ENCODE results near the gene ZNF529.
"Not testable (repeated sequence)": the region's sequence is repeated elsewhere in the genome, so short reads cannot be mapped to it uniquely, and the experiment has no call there.

ZNF529 gene

GRCh38 chr19:36573020-36573894 is at the start of gene ZNF529:
TSS of gene ZNF529 (minus strand) at chr19:36573292. CDS start at chr19:36572346, 946 bp downstream.
- Mint-ChIP-seq H3K27ac (peak within 1 kb of the TSS; percentile 98), H3K4me1 (peaks cover 24% of the 10 kb centered on the region), H3K27me3 (no peaks in the 10 kb centered on the region), H3K36me3 (peaks cover 40% of the 10 kb centered on the region), H3K4me3 (peak within 1 kb of the TSS; percentile 92), H3K9me3 (no peaks in the 10 kb centered on the region)
- ATAC-seq (ENCODE audit: low read depth) (peak; percentile 88), DNase-seq (ENCODE audit: low spot score in 2 of 2) (peak; percentile 82 to 87)

DNA sequence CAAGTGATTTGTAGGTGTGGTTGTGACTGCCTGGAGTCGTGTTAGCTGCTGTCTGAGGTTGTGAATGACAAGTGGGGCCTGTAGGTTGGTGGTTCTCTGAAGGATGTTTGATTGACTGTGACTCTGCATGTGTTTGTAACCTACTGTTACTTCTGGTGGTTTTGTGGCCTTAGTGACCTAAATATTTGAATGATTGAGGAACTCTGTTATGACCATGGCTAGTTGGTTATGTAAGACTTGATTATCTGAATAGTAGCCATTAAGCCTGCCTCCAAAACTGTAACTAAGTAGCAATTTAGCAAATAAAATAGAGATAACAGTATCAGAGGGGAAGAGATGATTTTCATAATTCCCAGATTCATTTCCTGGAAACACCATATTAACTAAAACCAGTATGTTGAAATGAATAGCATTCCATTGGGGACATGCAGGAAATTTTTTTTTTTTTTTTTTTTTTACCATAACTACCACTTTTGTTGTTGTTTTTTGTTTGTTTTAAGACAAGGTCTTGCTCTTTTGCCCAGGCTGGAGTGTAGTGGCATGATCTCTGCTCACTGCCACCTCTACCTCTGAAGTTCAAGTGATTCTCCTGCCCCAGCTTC is 32.9 kb upstream of the ZNF529 start:
- ATAC-seq (ENCODE audit: low read depth): peak; percentile 22
- H3K9me3 Mint-ChIP-seq: peaks cover 6% of the 10 kb centered on the region
- peaks cover 15% of the 10 kb centered on the region for H3K4me1 Mint-ChIP-seq
- DNase-seq (ENCODE audit: low spot score in 2 of 2): no peak
- H3K4me3 Mint-ChIP-seq: peak overlapping the region; percentile 88
- no peaks in the 10 kb centered on the region for H3K27me3 Mint-ChIP-seq
- H3K27ac Mint-ChIP-seq: peak overlapping the region; percentile 96
- H3K36me3 Mint-ChIP-seq: peaks cover 32% of the 10 kb centered on the region

GRCh38 chr19:36605101-36605876 is 32.2 kb upstream of the ZNF529 start, which contains the start of gene ZNF382:
TSS of gene ZNF382 (plus strand) at chr19:36605313. CDS start at chr19:36609915, 4,602 bp downstream.
- Mint-ChIP-seq H3K27me3 (no peaks in the 10 kb centered on the region), H3K36me3 (peaks cover 27% of the 10 kb centered on the region), H3K9me3 (peaks cover 6% of the 10 kb centered on the region), H3K4me3 (peak within 1 kb of the TSS; percentile 88), H3K4me1 (peaks cover 15% of the 10 kb centered on the region), H3K27ac (peak within 1 kb of the TSS; percentile 96)
- peak; percentile 67 for ATAC-seq (ENCODE audit: low read depth)
- peak; percentile 82 to 84 for DNase-seq (ENCODE audit: low spot score in 2 of 2)

DNA sequence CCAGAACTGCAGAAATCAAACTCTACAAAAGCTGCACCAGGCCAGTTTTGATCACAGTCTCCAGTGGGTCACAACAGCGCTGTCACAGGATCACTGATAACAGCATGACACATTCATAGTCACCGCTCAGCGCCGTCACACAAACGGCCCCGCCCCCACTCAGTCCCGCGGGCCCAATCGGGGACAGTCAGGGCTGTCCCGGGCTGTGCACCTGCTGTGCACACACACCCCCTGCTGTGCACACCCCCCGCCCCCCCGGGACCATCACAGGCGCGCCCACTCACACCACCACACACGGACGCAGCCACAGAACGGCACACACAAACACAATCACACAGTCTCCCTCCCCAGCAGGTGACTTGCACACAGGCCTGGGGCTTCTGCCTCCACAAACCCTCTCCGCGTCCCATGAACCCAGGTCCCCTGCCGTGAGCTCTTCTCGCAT is 31.6 kb upstream of the ZNF529 start:
- peak; percentile 81 for ATAC-seq (ENCODE audit: low read depth)
- peaks cover 6% of the 10 kb centered on the region for H3K9me3 Mint-ChIP-seq
- H3K36me3 Mint-ChIP-seq: peaks cover 21% of the 10 kb centered on the region

GRCh38 chr19:36602681-36603080 is 29.6 kb upstream of the ZNF529 start:
- H3K27me3 Mint-ChIP-seq; ATAC-seq (ENCODE audit: low read depth); H3K9me3 Mint-ChIP-seq; H3K4me3 Mint-ChIP-seq; H3K36me3 Mint-ChIP-seq; DNase-seq (ENCODE audit: low spot score in 2 of 2): not testable (repeated sequence)
- H3K27ac Mint-ChIP-seq: peak overlapping the region; percentile 96
- H3K4me1 Mint-ChIP-seq: peaks cover 15% of the 10 kb centered on the region

More for the DNA sequence above, 31.6 kb upstream of the ZNF529 start:
- DNase-seq (ENCODE audit: low spot score in 2 of 2): peak; percentile 73 to 88
- H3K4me1 Mint-ChIP-seq: peaks cover 15% of the 10 kb centered on the region
- peak overlapping the region; percentile 88 for H3K4me3 Mint-ChIP-seq
- peak overlapping the region; percentile 96 for H3K27ac Mint-ChIP-seq
- H3K27me3 Mint-ChIP-seq: no peaks in the 10 kb centered on the region

DNA sequence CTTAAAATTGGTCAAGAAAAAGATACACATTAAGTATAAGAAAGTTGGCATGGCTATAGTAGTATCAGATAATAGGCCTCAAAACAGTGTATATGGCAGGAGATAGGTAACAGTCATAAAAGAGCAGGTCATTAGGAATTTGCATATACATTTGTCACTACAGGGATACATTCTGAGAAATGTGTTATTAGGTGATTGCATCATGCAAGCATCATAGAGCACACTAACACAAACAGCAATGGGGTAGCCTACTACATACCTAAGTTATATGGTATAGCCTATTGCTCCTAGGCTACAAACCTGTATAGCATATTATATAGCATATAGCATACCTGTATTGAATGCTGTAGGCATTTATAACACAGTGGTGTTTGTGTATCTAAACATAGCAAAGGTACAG is 6.2 kb upstream of the ZNF529 start:
- H3K36me3 Mint-ChIP-seq: peaks cover 56% of the 10 kb centered on the region
- H3K9me3 Mint-ChIP-seq: peaks cover 6% of the 10 kb centered on the region
- DNase-seq (ENCODE audit: low spot score in 2 of 2) (no peak), ATAC-seq (ENCODE audit: low read depth) (no peak)
- H3K4me1 Mint-ChIP-seq: peaks cover 5% of the 10 kb centered on the region
- no peaks in the 10 kb centered on the region for H3K27me3 Mint-ChIP-seq
- no peak overlapping the region for H3K4me3 Mint-ChIP-seq
- no peak overlapping the region for H3K27ac Mint-ChIP-seq

DNA sequence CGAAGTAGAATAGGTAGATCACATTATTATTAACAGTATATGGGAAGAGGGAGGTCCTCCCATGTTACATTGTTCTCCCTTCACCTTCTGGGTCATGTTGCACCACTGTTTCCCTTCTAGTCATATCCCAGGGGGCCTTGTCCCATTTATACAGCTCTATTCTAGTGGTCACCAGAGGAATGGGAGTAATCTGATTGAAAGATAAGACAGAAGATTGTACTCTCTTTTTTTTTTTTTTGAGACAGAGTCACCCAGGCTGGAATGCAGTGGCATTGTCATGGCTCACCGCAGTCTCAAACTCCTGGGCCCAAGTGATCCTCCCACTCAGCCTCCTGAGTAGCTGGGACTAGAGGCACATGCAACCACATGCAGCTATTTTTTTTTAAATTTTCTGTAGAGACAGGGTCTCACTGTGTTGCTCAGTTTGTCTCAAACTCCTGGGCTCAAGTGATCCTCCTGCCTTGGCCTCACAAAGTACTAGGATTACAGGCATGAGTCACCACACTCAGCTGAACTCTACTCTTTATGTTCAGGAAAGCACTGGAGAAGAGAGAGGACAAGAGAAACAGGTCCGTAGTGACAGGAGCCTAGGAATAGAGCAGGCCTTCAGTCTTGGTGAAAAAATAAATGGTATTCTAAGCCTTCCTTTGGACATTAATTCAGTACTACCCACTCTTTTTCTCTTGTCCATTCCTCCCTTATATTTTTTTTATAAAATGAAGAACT is 4.3 kb upstream of the ZNF529 start:
- H3K4me1 Mint-ChIP-seq: peaks cover 16% of the 10 kb centered on the region
- H3K27me3 Mint-ChIP-seq: no peaks in the 10 kb centered on the region
- ATAC-seq (ENCODE audit: low read depth) (no peak), DNase-seq (ENCODE audit: low spot score in 2 of 2) (no peak)
- H3K36me3 Mint-ChIP-seq: peaks cover 46% of the 10 kb centered on the region
- no peak overlapping the region for H3K27ac Mint-ChIP-seq
- no peak overlapping the region for H3K4me3 Mint-ChIP-seq
- peaks cover 2% of the 10 kb centered on the region for H3K9me3 Mint-ChIP-seq

DNA sequence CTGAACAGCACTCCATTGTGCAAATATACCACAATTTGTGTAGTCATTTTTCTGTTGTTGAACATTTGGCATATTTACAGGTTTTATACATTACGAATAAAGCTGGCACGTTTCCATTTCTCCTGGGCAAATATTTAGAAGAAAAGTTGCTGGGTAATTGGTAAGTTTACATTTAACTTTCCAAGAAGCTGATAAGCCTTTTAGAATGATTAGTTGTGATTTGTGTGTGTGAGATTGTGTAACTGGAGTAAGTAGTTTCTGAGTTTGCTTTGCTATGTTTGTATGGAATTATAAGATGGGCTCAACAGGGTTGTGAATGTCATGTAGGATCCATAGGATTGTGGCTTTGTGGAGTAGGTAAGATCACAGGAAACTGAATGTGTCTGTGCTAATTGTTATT is 1.6 kb upstream of the ZNF529 start:
- peaks cover 24% of the 10 kb centered on the region for H3K4me1 Mint-ChIP-seq
- peaks cover 33% of the 10 kb centered on the region for H3K36me3 Mint-ChIP-seq
- H3K27ac Mint-ChIP-seq: no peak overlapping the region
- H3K9me3 Mint-ChIP-seq: no peaks in the 10 kb centered on the region
- H3K27me3 Mint-ChIP-seq: no peaks in the 10 kb centered on the region
- DNase-seq (ENCODE audit: low spot score in 2 of 2): no peak
- no peak for ATAC-seq (ENCODE audit: low read depth)
- H3K4me3 Mint-ChIP-seq: peak overlapping the region; percentile 92

DNA sequence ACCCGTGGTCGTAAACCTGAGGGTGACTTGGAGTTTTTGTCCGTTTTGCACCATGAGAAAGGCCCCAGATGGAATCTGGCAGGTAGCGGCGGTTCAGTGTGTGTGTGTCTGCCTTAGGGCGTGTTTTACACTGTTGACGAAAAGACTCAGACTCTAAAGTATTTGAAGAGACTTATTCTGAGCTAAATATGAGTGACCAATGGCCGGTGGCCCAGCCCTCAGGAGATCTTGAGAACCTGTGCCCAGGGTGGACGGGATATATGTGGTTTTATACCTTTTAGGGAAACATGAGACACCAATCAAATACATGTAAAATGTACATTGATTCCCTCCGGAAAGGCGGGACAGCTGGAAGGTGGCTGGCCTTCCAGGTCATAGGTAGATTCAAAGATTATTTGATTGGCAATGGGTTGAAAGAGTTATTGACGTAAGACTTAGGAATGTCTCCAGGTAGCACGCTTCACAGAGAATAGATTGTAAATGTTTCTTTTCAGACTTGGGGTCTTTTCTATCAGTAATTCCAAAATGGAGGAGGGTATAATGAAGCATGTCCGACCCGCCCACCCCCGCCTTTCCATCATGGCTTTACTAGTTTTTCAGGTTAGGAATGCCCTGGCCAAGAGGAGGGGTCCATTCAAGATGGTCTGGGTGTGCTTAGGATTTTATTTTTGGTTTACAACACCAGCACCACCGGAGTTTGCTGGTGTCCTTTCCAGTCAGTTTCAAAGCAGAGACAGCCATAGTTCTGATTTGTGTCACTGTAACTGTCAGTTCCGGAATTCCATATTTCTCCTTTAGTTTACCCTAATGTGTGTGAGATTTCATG is 1.0 kb upstream of the ZNF529 start:
- DNase-seq (ENCODE audit: low spot score in 2 of 2): no peak
- no peak for ATAC-seq (ENCODE audit: low read depth)
- H3K27ac Mint-ChIP-seq: peak overlapping the region; percentile 98
- no peaks in the 10 kb centered on the region for H3K27me3 Mint-ChIP-seq
- H3K36me3 Mint-ChIP-seq: peaks cover 34% of the 10 kb centered on the region
- peak overlapping the region; percentile 92 for H3K4me3 Mint-ChIP-seq
- H3K4me1 Mint-ChIP-seq: peaks cover 24% of the 10 kb centered on the region
- H3K9me3 Mint-ChIP-seq: no peaks in the 10 kb centered on the region

GRCh38 chr19:36572593-36573019 is 486 bp downstream of the ZNF529 start:
- peak overlapping the region; percentile 92 for H3K4me3 Mint-ChIP-seq
- no peak for ATAC-seq (ENCODE audit: low read depth)
- H3K9me3 Mint-ChIP-seq: peaks cover 2% of the 10 kb centered on the region
- peak overlapping the region; percentile 98 for H3K27ac Mint-ChIP-seq
- DNase-seq (ENCODE audit: low spot score in 2 of 2): no peak
- peaks cover 24% of the 10 kb centered on the region for H3K4me1 Mint-ChIP-seq
- H3K36me3 Mint-ChIP-seq: peaks cover 43% of the 10 kb centered on the region
- no peaks in the 10 kb centered on the region for H3K27me3 Mint-ChIP-seq

- DNase-seq (ENCODE audit: low spot score in 2 of 2) (no peak), ATAC-seq (ENCODE audit: low read depth) (no peak)
- Mint-ChIP-seq H3K4me3 (no peak overlapping the region), H3K9me3 (peaks cover 10% of the 10 kb centered on the region), H3K36me3 (peaks cover 79% of the 10 kb centered on the region), H3K27me3 (no peaks in the 10 kb centered on the region), H3K27ac (no peak overlapping the region), H3K4me1 (no peaks in the 10 kb centered on the region)
Measured at GRCh38 chr19:36564391-36564790, 8.7 kb downstream of the ZNF529 start.

DNA sequence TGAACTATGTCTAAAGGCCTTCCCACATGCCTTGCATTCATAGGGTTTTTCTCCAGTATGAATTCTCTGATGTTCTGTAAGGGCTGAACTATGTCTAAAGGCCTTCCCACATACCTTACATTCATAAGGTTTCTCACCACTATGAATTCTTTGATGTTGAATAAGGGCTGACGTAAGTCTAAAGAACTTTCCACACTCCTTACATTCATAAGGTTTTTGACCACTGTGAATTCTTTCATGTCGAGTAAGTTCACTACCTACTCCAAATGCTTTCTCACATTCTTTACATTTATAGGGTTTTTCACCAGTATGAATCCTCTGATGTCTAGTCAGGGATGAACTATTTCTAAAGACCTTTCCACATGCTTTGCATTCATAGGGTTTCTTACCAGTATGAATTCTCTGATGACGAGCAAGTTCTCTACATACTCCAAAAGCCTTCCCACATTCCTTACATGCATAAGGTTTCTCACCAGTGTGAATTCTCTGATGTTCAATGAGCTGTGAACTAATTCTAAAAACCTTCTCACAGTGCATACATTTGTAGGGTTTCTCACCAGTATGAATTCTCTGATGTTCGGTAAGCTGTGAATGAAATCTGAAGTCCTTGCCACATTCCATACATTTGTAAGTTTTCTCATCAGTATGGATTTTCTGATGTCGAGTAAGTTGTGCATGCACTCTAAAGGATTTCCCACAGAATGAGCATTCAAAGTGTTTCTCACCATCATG is 25.9 kb downstream of the ZNF529 start:
- no peaks in the 10 kb centered on the region for H3K4me1 Mint-ChIP-seq
- no peaks in the 10 kb centered on the region for H3K27me3 Mint-ChIP-seq
- H3K9me3 Mint-ChIP-seq: peaks cover 30% of the 10 kb centered on the region
- peaks cover 67% of the 10 kb centered on the region for H3K36me3 Mint-ChIP-seq
- ATAC-seq (ENCODE audit: low read depth): no peak
- H3K27ac Mint-ChIP-seq: no peak overlapping the region
- no peak for DNase-seq (ENCODE audit: low spot score in 2 of 2)
- no peak overlapping the region for H3K4me3 Mint-ChIP-seq
